NT2/D1 (cell line): Measurements from ENCODE around the gene ZSCAN18.
A peak's percentile ranks its signal among the peaks of the same experiment; 100 is the strongest.

Experiments used
- DNase-seq: peaks from one replicate; pipeline ENCODE4 v3.0.0-alpha.2; 2011; ENCODE audit warnings: low read depth, low spot score
- H3K27me3 ChIP-seq: 2 replicates; pipeline ENCODE4 v1.6.0; 2011; ENCODE audit warnings: mild to moderate bottlenecking; ENCODE audit not compliant: insufficient read length, insufficient read depth
- H3K36me3 ChIP-seq: 2 replicates; pipeline ENCODE4 v1.6.1; 2011; ENCODE audit warnings: mild to moderate bottlenecking, low read length, mixed read lengths; ENCODE audit not compliant: insufficient read depth, insufficient read length
- H3K4me1 ChIP-seq: 2 replicates; pipeline ENCODE4 v1.5.1; 2011; ENCODE audit not compliant: insufficient read depth, insufficient read length
- H3K4me3 ChIP-seq: 2 replicates; pipeline ENCODE4 v1.5.1; 2011; ENCODE audit warnings: low read depth; ENCODE audit not compliant: insufficient read length
- H3K9ac ChIP-seq: 2 replicates; pipeline ENCODE4 v1.6.0; 2011; ENCODE audit warnings: low read depth; ENCODE audit not compliant: insufficient read length
- H3K9me3 ChIP-seq: 2 replicates; pipeline ENCODE4 v1.5.1; 2011; ENCODE audit warnings: mild to moderate bottlenecking, low read length; ENCODE audit not compliant: insufficient read depth
- SUZ12 ChIP-seq: IDR thresholded peaks from 2 replicates; pipeline ENCODE4 v1.6.1; 2011; ENCODE audit not compliant: insufficient read length, insufficient read depth; ENCODE audit errors: extremely low read depth
- YY1 ChIP-seq: IDR thresholded peaks from 2 replicates; pipeline ENCODE4 v1.6.1; 2011; ENCODE audit not compliant: insufficient read length, insufficient read depth
- ZNF274 ChIP-seq: IDR thresholded peaks from 2 replicates; pipeline ENCODE4 v1.6.1; 2011; ENCODE audit warnings: mild to moderate bottlenecking, low read depth, low read length

Gene ZSCAN18

DNA sequence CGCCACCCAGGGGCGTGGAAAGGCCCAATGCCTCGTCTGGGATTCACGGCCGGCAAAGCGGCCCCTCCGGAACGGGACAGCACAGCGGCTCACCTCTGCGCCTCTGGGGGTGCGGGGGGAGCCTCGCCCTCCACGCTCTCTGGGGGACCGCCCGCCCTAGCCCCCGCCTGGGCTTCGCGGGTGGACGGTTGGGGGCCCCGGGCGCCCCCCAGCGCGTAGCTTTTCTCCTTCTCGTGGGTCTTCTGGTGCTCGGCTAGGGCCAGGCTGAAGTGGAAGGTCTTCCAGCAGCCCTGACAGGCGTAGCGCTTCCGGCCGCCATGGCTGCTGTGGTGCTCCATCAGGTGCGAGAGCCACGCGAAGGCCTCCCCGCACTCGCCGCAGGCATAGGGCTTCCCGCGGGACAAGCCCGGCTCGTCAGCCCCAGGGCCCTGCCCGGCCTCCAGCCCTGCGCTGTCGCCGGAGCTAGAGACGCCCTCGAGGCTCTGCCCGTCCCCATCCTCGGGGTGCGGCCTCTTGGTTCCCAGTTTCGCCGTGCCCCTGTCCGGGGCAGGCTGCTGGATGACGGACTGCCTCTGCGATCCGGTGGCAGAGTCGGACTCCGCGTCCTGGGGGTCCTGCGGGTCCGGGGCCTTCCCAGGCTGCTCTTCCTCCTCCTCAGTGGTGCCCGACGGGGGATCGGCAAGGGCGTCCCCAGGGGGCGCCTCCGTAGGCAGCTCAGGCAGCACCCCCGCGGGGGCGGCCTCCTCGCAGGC, 13.3 kb downstream of the ZSCAN18 start:
- H3K9me3 ChIP-seq: no peaks in the 10 kb centered on the region
- TF ChIP-seq YY1 (no peak), ZNF274 (no peak), SUZ12 (no peak)
- peaks cover 49% of the 10 kb centered on the region for H3K36me3 ChIP-seq
- H3K4me3 ChIP-seq: no peak overlapping the region
- no peaks in the 10 kb centered on the region for H3K4me1 ChIP-seq
- no peak for DNase-seq
- H3K9ac ChIP-seq: no peak overlapping the region
- H3K27me3 ChIP-seq: no peaks in the 10 kb centered on the region

DNA sequence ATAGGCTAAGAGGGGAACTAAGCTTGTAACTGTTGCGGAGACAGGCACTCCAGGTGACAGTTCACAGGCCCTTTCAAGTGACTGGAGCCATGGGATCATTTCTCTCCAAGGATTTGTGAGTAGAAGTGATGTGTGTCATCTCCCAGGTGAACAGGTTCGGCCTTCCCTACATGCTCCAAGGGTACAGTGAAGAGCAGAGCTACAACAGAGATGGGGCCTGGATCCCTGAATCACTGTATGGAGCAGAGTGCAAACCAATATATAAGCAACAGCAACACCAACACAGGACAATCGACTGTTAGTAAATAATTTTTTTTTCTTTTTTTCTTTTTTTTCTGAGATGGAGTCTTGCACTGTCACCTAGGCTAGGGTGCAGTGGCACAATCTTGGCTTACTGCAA, 15.0 kb downstream of the ZSCAN18 start:
- Histone ChIP-seq H3K27me3 (no peaks in the 10 kb centered on the region), H3K4me3 (no peak overlapping the region), H3K9ac (no peak overlapping the region), H3K9me3 (no peaks in the 10 kb centered on the region), H3K36me3 (peaks cover 39% of the 10 kb centered on the region), H3K4me1 (no peaks in the 10 kb centered on the region)
- TF ChIP-seq YY1 (no peak), SUZ12 (no peak), ZNF274 (no peak)
- DNase-seq: no peak

DNA sequence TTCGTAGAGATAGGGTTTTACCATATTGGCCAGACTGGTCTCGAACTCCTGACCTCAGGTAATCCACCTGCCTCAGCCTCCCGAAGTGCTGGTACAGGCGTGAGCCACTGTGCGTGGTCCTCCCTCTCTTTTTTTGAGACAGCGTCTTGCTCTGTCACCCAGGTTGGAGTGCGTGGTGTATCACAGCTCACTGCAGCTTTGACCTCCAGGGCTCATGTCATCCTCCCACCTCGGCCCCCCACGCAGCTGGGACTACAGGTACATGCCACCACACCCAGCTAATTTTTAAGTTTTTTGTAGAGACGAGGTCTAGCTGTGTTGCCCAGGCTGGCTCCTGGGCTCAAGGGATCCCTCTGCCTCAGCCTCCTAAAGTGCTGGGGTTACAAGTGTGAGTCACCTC, 18.2 kb downstream of the ZSCAN18 start:
- Histone ChIP-seq H3K9ac (no peak overlapping the region), H3K4me3 (no peak overlapping the region), H3K36me3 (peaks cover 10% of the 10 kb centered on the region), H3K27me3 (no peaks in the 10 kb centered on the region), H3K9me3 (no peaks in the 10 kb centered on the region), H3K4me1 (no peaks in the 10 kb centered on the region)
- no peak for DNase-seq
- no peak for TF ChIP-seq SUZ12
- TF ChIP-seq YY1: no peak
- no peak for TF ChIP-seq ZNF274

DNA sequence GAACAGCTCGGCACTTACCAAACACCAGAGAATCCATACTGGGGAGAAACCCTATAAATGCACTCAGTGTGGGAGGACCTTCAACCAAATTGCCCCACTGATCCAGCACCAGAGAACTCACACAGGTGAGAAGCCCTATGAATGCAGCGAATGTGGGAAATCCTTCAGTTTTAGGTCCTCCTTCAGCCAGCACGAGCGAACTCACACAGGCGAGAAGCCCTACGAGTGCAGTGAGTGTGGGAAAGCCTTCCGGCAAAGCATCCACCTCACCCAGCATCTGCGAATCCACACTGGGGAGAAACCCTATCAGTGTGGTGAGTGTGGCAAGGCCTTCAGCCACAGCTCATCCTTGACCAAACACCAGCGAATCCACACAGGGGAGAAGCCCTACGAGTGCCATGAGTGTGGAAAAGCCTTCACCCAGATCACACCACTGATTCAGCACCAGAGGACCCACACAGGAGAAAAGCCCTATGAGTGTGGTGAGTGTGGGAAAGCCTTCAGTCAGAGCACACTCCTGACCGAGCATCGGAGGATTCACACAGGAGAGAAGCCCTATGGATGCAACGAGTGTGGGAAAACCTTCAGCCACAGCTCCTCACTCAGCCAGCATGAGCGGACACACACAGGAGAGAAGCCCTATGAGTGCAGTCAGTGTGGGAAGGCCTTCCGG, 30.7 kb downstream of the ZSCAN18 start:
- Histone ChIP-seq H3K4me3 (no peak overlapping the region), H3K27me3 (no peaks in the 10 kb centered on the region), H3K9me3 (peaks cover 86% of the 10 kb centered on the region)

DNA sequence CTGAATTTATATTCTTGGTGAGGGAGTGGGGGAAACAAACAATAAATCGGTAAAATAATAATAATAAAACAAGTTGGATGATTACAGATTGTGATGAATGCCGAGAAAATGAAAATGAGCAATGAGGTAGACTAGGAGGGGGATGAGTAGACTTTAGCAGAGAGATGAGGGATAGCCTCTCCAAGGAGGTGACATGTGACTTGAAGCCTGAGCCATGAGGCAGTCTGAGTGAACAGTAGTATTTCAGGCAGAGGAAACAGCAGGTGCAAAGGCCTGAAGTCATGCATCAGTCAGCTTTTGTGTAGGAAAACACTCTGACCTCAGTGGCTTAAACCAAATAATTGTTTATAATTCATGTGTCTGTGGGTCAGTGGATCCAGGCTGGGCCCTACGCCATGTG, 34.3 kb downstream of the ZSCAN18 start:
- no peak for DNase-seq
- H3K9ac ChIP-seq: no peak overlapping the region
- no peak overlapping the region for H3K4me3 ChIP-seq
- H3K27me3 ChIP-seq: no peaks in the 10 kb centered on the region
- H3K9me3 ChIP-seq: peaks cover 71% of the 10 kb centered on the region
- H3K4me1 ChIP-seq: peaks cover under 1% of the 10 kb centered on the region
- TF ChIP-seq YY1: no peak
- TF ChIP-seq ZNF274: no peak
- TF ChIP-seq SUZ12: no peak
- H3K36me3 ChIP-seq: peaks cover 74% of the 10 kb centered on the region

More for the DNA sequence above, 30.7 kb downstream of the ZSCAN18 start:
- no peak overlapping the region for H3K9ac ChIP-seq
- TF ChIP-seq SUZ12 (no peak), ZNF274 (peak; percentile 61)
- DNase-seq: no peak
- no peaks in the 10 kb centered on the region for H3K4me1 ChIP-seq
- peaks cover 67% of the 10 kb centered on the region for H3K36me3 ChIP-seq

DNA sequence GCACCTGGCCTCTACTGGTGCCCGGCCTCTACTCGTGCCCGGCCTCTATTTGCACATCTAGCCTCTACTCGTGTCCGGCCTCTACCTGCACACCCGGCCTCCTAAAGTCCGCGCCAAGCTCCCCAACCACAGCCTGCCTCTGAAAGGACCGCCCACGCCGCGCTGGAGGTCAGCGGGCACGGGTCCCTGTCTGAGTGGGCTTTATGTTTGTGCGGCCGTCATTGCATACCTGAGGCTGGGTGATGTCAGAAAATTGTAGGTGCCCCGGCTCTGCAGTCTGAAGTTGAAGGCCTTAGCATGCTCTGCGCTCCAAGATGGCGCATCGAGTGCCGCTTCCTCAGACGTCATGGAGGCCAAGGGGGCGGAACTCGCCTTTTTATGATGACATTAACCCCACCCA, 37.8 kb downstream of the ZSCAN18 start:
- Histone ChIP-seq H3K36me3 (peaks cover 40% of the 10 kb centered on the region), H3K4me3 (peak overlapping the region; percentile 71), H3K9ac (peak overlapping the region; percentile 88), H3K9me3 (peaks cover 36% of the 10 kb centered on the region), H3K27me3 (no peaks in the 10 kb centered on the region), H3K4me1 (peaks cover 5% of the 10 kb centered on the region)
- TF ChIP-seq YY1: no peak
- no peak for DNase-seq

DNA sequence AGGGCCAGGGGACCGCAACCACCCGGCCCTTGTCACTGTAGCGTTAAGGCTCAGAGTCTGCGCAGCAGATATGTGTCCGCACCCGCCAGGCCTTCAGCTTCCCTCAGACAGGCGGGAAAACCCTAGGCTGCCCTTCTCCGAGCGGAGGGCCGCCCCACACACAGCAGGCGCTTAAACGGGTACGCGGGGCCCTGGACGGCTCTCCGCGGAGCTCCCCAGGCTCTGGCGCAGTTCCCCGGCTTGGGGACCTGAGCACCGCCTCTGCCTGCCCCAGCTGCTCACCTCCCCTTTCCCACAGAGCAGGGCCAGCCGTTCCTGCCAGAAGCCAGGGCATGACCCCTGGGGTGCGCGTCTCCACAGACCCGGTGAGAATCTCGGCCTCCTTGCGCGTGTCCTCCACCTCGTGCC, 38.4 kb downstream of the ZSCAN18 start:
- Histone ChIP-seq H3K36me3 (peaks cover 34% of the 10 kb centered on the region), H3K27me3 (no peaks in the 10 kb centered on the region), H3K9ac (peak overlapping the region; percentile 88), H3K9me3 (peaks cover 31% of the 10 kb centered on the region), H3K4me1 (peaks cover 5% of the 10 kb centered on the region), H3K4me3 (peak overlapping the region; percentile 71)
- TF ChIP-seq SUZ12 (no peak), ZNF274 (no peak), YY1 (no peak)
- no peak for DNase-seq
